Endothelial cell (in vitro differentiated cells): Measurements from ENCODE around the gene PLIN1. TPM values are rescaled to one million over a fixed set of nuclear protein-coding genes. Genes with fewer than 3 reads are reported as not detected.

ENCODE experiments used
- DNase-seq: peaks from one replicate; pipeline ENCODE4 v3.0.0; 2021; ENCODE audit warnings: low spot score
- H3K27ac Mint-ChIP-seq: one replicate; pipeline ENCODE4 v1.8.0; 2021; ENCODE audit warnings: mixed read lengths, inconsistent platforms; ENCODE audit not compliant: unreplicated experiment
- H3K27me3 Mint-ChIP-seq: one replicate; pipeline ENCODE4 v1.8.0; 2021; ENCODE audit warnings: mild to moderate bottlenecking, moderate library complexity, mixed read lengths, inconsistent platforms; ENCODE audit not compliant: unreplicated experiment
- H3K36me3 Mint-ChIP-seq: one replicate; pipeline ENCODE4 v1.8.0; 2021; ENCODE audit warnings: mild to moderate bottlenecking, low read depth, mixed read lengths, inconsistent platforms; ENCODE audit not compliant: unreplicated experiment
- H3K4me1 Mint-ChIP-seq: one replicate; pipeline ENCODE4 v1.8.0; 2021; ENCODE audit warnings: mild to moderate bottlenecking, mixed read lengths, inconsistent platforms; ENCODE audit not compliant: unreplicated experiment
- H3K4me3 Mint-ChIP-seq: one replicate; pipeline ENCODE4 v1.8.0; 2021; ENCODE audit warnings: mild to moderate bottlenecking, mixed read lengths, inconsistent platforms; ENCODE audit not compliant: unreplicated experiment
- H3K9me3 Mint-ChIP-seq: one replicate; pipeline ENCODE4 v1.8.0; 2021; ENCODE audit warnings: mixed read lengths, inconsistent platforms; ENCODE audit not compliant: unreplicated experiment
- long read RNA-seq: library from polyadenylated mRNA; unstranded; transcript quantifications from one replicate; pipeline ENCODE4 v2.0.0, GENCODE V29; 2020; ENCODE audit not compliant: unreplicated experiment
- total RNA-seq: library from RNA; stranded (reverse); fragmentation: NEBNext Ultra II Directional; extraction: Animal tissue kit (Norgen Biotek cat#: 25700); gene quantifications from one replicate; pipeline ENCODE4 v1.2.1, GENCODE V29; 2021; ENCODE audit not compliant: unreplicated experiment
- TF ChIP-seq, protein P1 (sequence below): fragments of 200-600 bp; sonication (generic); IDR thresholded peaks from one replicate; pipeline ENCODE4 v1.5.0; 2021; ENCODE audit warnings: antibody characterized with exemption; ENCODE audit not compliant: unreplicated experiment

The PLIN1 gene, protein sequence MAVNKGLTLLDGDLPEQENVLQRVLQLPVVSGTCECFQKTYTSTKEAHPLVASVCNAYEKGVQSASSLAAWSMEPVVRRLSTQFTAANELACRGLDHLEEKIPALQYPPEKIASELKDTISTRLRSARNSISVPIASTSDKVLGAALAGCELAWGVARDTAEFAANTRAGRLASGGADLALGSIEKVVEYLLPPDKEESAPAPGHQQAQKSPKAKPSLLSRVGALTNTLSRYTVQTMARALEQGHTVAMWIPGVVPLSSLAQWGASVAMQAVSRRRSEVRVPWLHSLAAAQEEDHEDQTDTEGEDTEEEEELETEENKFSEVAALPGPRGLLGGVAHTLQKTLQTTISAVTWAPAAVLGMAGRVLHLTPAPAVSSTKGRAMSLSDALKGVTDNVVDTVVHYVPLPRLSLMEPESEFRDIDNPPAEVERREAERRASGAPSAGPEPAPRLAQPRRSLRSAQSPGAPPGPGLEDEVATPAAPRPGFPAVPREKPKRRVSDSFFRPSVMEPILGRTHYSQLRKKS
- 0.64 TPM for total RNA-seq
- long read RNA-seq: 0 reads

- peaks cover 3% of the 10 kb centered on the region for H3K27me3 Mint-ChIP-seq
- no peaks in the 10 kb centered on the region for H3K4me1 Mint-ChIP-seq
- peaks cover 3% of the 10 kb centered on the region for H3K36me3 Mint-ChIP-seq
- DNase-seq: no peak
- no peaks in the 10 kb centered on the region for H3K9me3 Mint-ChIP-seq
- TF ChIP-seq, protein P1, sequence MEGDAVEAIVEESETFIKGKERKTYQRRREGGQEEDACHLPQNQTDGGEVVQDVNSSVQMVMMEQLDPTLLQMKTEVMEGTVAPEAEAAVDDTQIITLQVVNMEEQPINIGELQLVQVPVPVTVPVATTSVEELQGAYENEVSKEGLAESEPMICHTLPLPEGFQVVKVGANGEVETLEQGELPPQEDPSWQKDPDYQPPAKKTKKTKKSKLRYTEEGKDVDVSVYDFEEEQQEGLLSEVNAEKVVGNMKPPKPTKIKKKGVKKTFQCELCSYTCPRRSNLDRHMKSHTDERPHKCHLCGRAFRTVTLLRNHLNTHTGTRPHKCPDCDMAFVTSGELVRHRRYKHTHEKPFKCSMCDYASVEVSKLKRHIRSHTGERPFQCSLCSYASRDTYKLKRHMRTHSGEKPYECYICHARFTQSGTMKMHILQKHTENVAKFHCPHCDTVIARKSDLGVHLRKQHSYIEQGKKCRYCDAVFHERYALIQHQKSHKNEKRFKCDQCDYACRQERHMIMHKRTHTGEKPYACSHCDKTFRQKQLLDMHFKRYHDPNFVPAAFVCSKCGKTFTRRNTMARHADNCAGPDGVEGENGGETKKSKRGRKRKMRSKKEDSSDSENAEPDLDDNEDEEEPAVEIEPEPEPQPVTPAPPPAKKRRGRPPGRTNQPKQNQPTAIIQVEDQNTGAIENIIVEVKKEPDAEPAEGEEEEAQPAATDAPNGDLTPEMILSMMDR: no peak
- H3K4me3 Mint-ChIP-seq: no peak within 1 kb of the TSS
- no peak within 1 kb of the TSS for H3K27ac Mint-ChIP-seq
Observed at GRCh38 chr15:89679212-89679611, at the start of gene PLIN1. TSS of gene PLIN1 (minus strand) at chr15:89679367. CDS start at chr15:89677489, 1,878 bp downstream.

DNA sequence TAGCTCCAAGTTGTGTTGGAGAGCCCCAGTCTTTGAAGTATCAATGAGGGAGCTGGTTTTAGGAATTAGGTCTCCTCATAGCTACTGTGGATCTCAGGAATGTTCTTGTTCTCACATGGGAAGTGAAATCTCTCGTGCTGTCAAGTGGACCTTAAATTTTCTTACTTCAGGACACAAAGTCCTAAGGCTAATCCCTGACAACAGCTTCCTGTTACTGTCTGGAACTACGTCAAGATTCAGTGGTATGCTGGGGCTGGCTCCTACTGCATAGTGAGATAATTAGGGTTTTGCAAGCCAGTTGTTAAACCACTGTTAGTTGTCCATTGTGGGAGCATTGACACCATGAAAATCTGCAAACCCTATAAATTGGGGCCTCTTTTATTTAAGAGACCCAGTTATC lies 49.1 kb upstream of the PLIN1 start:
- Mint-ChIP-seq H3K27me3 (no peaks in the 10 kb centered on the region), H3K4me1 (peaks cover 4% of the 10 kb centered on the region), H3K9me3 (no peaks in the 10 kb centered on the region), H3K36me3 (no peaks in the 10 kb centered on the region), H3K4me3 (no peak overlapping the region), H3K27ac (no peak overlapping the region)
- no peak for DNase-seq
- TF ChIP-seq, protein P1: no peak

DNA sequence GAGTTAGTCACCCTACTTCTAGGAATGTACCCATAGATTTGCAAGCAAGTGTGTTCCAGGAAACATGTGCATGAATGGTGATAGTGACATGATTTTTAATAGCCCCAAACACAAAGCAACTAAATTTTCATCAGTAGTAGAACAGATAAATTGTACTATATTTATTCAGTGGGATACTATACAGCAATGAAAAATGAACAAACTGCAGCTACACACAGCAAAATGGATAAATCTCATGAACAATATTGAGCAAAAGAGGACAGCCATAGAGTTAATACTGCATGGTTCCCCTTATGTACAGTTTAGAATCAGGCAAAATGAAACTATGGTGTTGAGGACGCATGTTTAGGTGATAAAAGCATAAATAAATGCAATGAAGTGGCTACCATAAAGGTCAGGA lies 45.9 kb upstream of the PLIN1 start:
- Mint-ChIP-seq H3K36me3 (no peaks in the 10 kb centered on the region), H3K9me3 (no peaks in the 10 kb centered on the region), H3K4me1 (peaks cover 4% of the 10 kb centered on the region), H3K27ac (no peak overlapping the region), H3K27me3 (no peaks in the 10 kb centered on the region), H3K4me3 (no peak overlapping the region)
- TF ChIP-seq, protein P1: no peak
- DNase-seq: no peak

DNA sequence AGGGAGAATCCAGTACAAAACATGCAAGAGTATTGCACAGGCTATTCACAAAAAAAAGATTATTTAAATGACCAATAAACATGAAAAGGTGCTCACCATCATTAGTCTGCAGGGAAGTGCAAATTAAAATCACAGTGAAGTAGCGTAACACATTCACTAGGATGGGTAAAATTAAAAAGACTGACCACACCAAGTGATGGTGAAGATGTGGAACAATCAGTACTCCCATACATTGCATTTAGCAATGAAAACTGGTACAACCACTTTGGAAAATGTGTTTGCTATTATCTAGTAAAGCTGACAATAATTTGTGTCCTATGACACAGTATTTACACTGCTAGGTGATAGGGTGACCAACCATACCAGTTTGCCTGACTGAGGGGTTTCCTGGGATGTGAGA lies 45.5 kb upstream of the PLIN1 start:
- H3K27ac Mint-ChIP-seq: no peak overlapping the region
- no peak for DNase-seq
- no peaks in the 10 kb centered on the region for H3K27me3 Mint-ChIP-seq
- no peaks in the 10 kb centered on the region for H3K9me3 Mint-ChIP-seq
- TF ChIP-seq, protein P1: no peak
- peaks cover 4% of the 10 kb centered on the region for H3K4me1 Mint-ChIP-seq
- H3K4me3 Mint-ChIP-seq: no peak overlapping the region
- no peaks in the 10 kb centered on the region for H3K36me3 Mint-ChIP-seq

DNA sequence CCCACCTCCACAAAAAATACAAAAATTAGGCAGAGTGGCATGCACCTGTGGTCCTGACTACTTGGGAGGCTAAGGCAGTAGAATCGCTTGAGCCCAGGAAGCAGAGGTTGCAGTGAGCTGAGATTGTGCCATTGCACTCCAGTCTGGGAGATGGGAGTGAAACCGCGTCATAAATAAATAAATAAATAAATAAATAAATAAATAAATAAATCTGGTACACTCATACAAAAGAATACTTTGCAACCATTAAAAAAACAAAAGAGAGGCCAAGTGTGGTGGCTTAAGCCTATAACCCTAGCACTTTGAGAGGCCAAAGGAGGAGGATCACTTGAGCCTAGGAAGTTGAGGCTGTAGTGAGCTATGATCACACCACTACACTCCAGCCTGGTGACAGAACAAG lies 43.9 kb upstream of the PLIN1 start:
- no peaks in the 10 kb centered on the region for H3K4me1 Mint-ChIP-seq
- no peaks in the 10 kb centered on the region for H3K36me3 Mint-ChIP-seq
- DNase-seq: no peak
- H3K4me3 Mint-ChIP-seq: no peak overlapping the region
- no peaks in the 10 kb centered on the region for H3K9me3 Mint-ChIP-seq
- peak overlapping the region; percentile 11 for H3K27ac Mint-ChIP-seq
- TF ChIP-seq, protein P1: no peak
- H3K27me3 Mint-ChIP-seq: no peaks in the 10 kb centered on the region
